Activated CD4-positive, alpha-beta memory T cell treated with anti-CD3 and anti-CD28 coated beads for 36 hours (primary cell): Measurements from ENCODE around the gene TAAR5. TPM values are rescaled to one million over a fixed set of nuclear protein-coding genes. Genes with fewer than 3 reads are reported as not detected.
"Not testable (repeated sequence)": the region's sequence is repeated elsewhere in the genome, so short reads cannot be mapped to it uniquely, and the experiment has no call there.

ENCODE experiments used
- CTCF ChIA-PET: fragments of 350-600 bp; sonication (Branson Sonifier 250); formaldehyde crosslinking; loops from one replicate; lab custom pipeline; 2021; ENCODE audit warnings: antibody characterized with exemption, inconsistent platforms; lab: Charles Lee
- POLR2A ChIA-PET: fragments of 350-600 bp; sonication (Branson Sonifier 250); formaldehyde crosslinking; loops from one replicate; lab custom pipeline; 2021; ENCODE audit warnings: antibody characterized with exemption; lab: Charles Lee
- DNase-seq: peaks from one replicate; pipeline ENCODE4 v3.0.0-alpha.2; 2020
- H3K27ac Mint-ChIP-seq: one replicate; pipeline ENCODE4 v1.8.0; 2021; ENCODE audit warnings: mixed read lengths
- H3K27me3 Mint-ChIP-seq: one replicate; pipeline ENCODE4 v1.8.0; 2021; ENCODE audit warnings: mixed read lengths
- H3K36me3 Mint-ChIP-seq: one replicate; pipeline ENCODE4 v1.8.0; 2021; ENCODE audit warnings: mixed read lengths
- H3K4me1 Mint-ChIP-seq: one replicate; pipeline ENCODE4 v1.8.0; 2021; ENCODE audit warnings: low read depth, mixed read lengths
- H3K4me3 Mint-ChIP-seq: one replicate; pipeline ENCODE4 v1.8.0; 2021; ENCODE audit warnings: mild to moderate bottlenecking, mixed read lengths
- H3K9me3 Mint-ChIP-seq: one replicate; pipeline ENCODE4 v1.8.0; 2021; ENCODE audit warnings: mixed read lengths
- intact Hi-C: fragments of 100-400 bp; cut with micrococcal nuclease; formaldehyde crosslinking; loops from one replicate; pipeline ENCODE4 v1.15.1; 2023
- total RNA-seq, 2 experiments: library from RNA; stranded (reverse); gene quantifications; one replicate each; pipeline ENCODE4 v1.2.3, GENCODE V29; 2021

TAAR5 gene
- total RNA-seq, 2 experiments from 2014 or later: not detected

- no peak for DNase-seq
- POLR2A ChIA-PET: no interaction called here
These were observed 22.0 kb downstream of the TAAR5 start for GRCh38 chr6:132567566-132567965.

DNA sequence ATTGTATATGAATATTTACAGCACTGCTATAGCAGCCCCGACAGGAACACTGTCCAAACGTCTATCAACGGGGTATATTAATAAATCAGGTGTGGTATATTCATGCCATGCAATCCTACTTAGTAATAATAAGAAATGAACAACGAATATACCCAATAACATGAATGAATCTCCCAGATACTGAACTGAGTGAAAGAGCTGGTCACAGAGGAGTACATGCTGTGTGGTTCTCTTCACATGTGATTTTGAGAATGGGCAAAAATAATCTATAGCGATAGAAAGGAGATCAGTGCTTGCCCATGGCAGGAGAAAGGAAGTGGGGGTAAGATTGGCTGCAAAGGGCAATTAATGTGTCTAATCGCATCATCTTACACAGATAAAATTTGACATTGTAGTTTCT is 23.1 kb downstream of the TAAR5 start:
- CTCF ChIA-PET: no interaction called here
- H3K9me3 Mint-ChIP-seq: no peaks in the 10 kb centered on the region
- no peaks in the 10 kb centered on the region for H3K36me3 Mint-ChIP-seq
- peaks cover 17% of the 10 kb centered on the region for H3K27me3 Mint-ChIP-seq
- H3K27ac Mint-ChIP-seq: no peak overlapping the region
- H3K4me3 Mint-ChIP-seq: no peak overlapping the region
- intact Hi-C loops: no loop called here
- no peak for DNase-seq
- no peaks in the 10 kb centered on the region for H3K4me1 Mint-ChIP-seq
- POLR2A ChIA-PET: no interaction called here

More at GRCh38 chr6:132567566-132567965, 22.0 kb downstream of the TAAR5 start:
- H3K9me3 Mint-ChIP-seq: no peaks in the 10 kb centered on the region
- no peaks in the 10 kb centered on the region for H3K4me1 Mint-ChIP-seq
- peaks cover 22% of the 10 kb centered on the region for H3K27me3 Mint-ChIP-seq
- H3K27ac Mint-ChIP-seq: no peak overlapping the region
- H3K36me3 Mint-ChIP-seq: no peaks in the 10 kb centered on the region
- intact Hi-C loops: no loop called here
- no peak overlapping the region for H3K4me3 Mint-ChIP-seq
- CTCF ChIA-PET: no interaction called here

- H3K9me3 Mint-ChIP-seq, H3K36me3 Mint-ChIP-seq, H3K27ac Mint-ChIP-seq, intact Hi-C loops, H3K4me3 Mint-ChIP-seq, DNase-seq, H3K4me1 Mint-ChIP-seq: not testable (repeated sequence)
- ChIA-PET CTCF (interaction anchor here (1.3 kb wide), 1 partner anchor 280 kb away, joined by 3 read pairs; no protein-coding TSS in a partner anchor), POLR2A (interaction anchor here (0.6 kb wide), 1 partner anchor 59 kb away, joined by 5 read pairs; no protein-coding TSS in a partner anchor)
- peaks cover 23% of the 10 kb centered on the region for H3K27me3 Mint-ChIP-seq
These were observed 29.5 kb downstream of the TAAR5 start for GRCh38 chr6:132560087-132560486.

GRCh38 chr6:132552372-132552771 is 37.2 kb downstream of the TAAR5 start, which contains the start of gene TAAR8:
TAAR8 (plus strand) TSS chr6:132552672; CDS start chr6:132552693, 21 bp downstream.
- ChIA-PET POLR2A (no interaction called here), CTCF (no interaction called here)
- Mint-ChIP-seq H3K27me3 (peaks cover 18% of the 10 kb centered on the region), H3K4me1 (no peaks in the 10 kb centered on the region), H3K4me3 (no peak within 1 kb of the TSS), H3K27ac (no peak within 1 kb of the TSS), H3K9me3 (no peaks in the 10 kb centered on the region), H3K36me3 (no peaks in the 10 kb centered on the region)
- intact Hi-C loops: no loop called here
- no peak for DNase-seq

DNA sequence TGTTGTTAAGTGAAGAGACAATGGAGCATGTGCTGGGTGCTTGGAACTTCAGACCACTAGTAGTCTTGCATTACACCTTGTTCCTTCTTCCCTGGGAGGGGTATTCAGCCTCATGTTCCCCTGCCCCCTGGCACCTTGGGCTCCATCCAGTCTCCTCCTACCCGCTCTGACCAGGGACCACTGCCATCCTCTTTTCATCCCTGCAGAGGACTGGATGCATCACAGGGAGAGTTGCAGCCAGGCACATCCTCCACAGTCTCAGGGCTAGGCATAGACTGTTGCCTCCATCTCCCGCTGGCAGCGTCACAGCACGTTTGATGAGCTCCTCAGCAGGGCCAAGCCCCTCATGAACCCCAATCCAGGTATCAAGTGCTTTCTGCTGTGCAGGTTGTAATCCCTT is 38.3 kb downstream of the TAAR5 start:
- H3K4me3 Mint-ChIP-seq: no peak overlapping the region
- H3K27me3 Mint-ChIP-seq: peaks cover 12% of the 10 kb centered on the region
- no peaks in the 10 kb centered on the region for H3K36me3 Mint-ChIP-seq
- CTCF ChIA-PET: no interaction called here
- intact Hi-C loops: no loop called here
- DNase-seq: no peak
- H3K9me3 Mint-ChIP-seq: no peaks in the 10 kb centered on the region
- POLR2A ChIA-PET: no interaction called here
- no peaks in the 10 kb centered on the region for H3K4me1 Mint-ChIP-seq
- H3K27ac Mint-ChIP-seq: no peak overlapping the region

DNA sequence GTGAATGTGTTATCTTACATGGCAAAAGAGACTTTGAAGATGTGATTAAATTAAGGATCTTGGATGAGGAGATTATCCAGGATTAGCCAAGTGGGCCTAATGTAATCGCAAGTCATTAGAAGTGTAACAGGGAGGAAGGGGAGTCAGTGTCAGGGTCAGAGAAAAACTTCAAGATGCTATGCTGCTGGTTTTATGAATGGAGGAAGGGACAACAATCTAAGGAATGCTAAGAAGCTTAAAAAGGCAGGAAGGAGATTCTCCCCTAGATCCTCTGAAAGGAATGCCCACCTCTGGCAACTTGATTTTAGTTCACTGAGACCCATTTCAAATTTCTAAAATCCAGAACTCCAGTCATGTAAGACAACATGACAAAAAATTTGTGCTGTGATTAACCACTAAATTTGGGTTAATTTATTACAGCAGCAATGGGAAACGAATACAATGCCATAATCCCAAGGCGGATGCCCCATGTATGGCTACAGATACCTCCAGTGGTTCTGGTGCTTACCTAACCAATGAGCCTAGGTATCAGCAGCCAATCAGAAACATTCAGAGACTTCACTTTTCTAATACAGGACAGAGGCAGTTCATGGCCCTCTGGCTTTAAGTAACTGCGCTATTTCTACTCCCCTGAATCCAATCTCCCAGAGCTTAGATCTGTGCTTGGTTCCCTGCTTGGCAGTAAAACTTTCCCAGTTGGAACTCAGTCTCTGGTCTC is 40.6 kb downstream of the TAAR5 start:
- peaks cover 9% of the 10 kb centered on the region for H3K27me3 Mint-ChIP-seq
- no peaks in the 10 kb centered on the region for H3K9me3 Mint-ChIP-seq
- DNase-seq: no peak
- no peaks in the 10 kb centered on the region for H3K36me3 Mint-ChIP-seq
- no peaks in the 10 kb centered on the region for H3K4me1 Mint-ChIP-seq
- intact Hi-C loops: no loop called here
- H3K27ac Mint-ChIP-seq: no peak overlapping the region
- ChIA-PET POLR2A (no interaction called here), CTCF (no interaction called here)
- H3K4me3 Mint-ChIP-seq: no peak overlapping the region

DNA sequence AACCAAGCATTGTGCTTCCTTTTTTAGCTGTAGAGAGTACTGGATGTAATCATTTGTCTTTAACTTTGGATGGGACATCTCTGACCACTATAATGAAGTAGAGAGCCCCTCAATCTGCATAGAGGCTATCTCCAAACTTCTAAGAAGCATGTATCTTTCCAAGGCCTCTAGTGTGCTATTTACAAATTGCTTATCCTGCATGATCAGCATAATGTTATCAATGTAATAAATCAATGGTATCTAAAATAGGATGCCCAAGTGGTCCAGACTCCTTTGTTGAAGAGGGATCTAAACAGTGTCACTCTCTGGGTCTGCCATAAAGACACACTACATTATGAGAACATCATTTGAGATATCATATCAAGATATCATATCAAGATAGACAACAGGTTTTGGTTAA is 44.7 kb downstream of the TAAR5 start:
- Mint-ChIP-seq H3K27me3 (peaks cover 18% of the 10 kb centered on the region), H3K4me1 (no peaks in the 10 kb centered on the region), H3K9me3 (no peaks in the 10 kb centered on the region), H3K4me3 (no peak overlapping the region), H3K27ac (no peak overlapping the region), H3K36me3 (no peaks in the 10 kb centered on the region)
- DNase-seq: no peak
- CTCF ChIA-PET: interaction anchor here (1.5 kb wide), 1 partner anchor 254 kb away, joined by 3 read pairs; the partner anchor contains the start of gene SLC18B1
- intact Hi-C loops: no loop called here
- POLR2A ChIA-PET: no interaction called here

Other genes starting within 250 kb of the TAAR5 start
- not detected for gene MOXD1, start 188.3 kb downstream of the TAAR5 start, total RNA-seq
- gene STX7, start 76.6 kb downstream of the TAAR5 start, total RNA-seq: 10 to 100 TPM; 16.2 to 19.0 TPM
- gene TAAR9, start 51.5 kb downstream of the TAAR5 start, total RNA-seq: not detected
- not detected for gene TAAR8, start 37.1 kb downstream of the TAAR5 start, total RNA-seq
- not detected for gene TAAR6, start 19.4 kb downstream of the TAAR5 start, total RNA-seq
- not detected for gene TAAR2, start 34.5 kb upstream of the TAAR5 start, total RNA-seq
- not detected for gene TAAR1, start 69.4 kb upstream of the TAAR5 start, total RNA-seq
- not detected for gene VNN1, start 124.3 kb upstream of the TAAR5 start, total RNA-seq
- gene VNN2, start 168.2 kb upstream of the TAAR5 start, total RNA-seq: 1 to 10 TPM; 4.3 to 5.0 TPM
- gene SLC18B1, start 208.9 kb upstream of the TAAR5 start, total RNA-seq: 1 to 10 TPM; 4.5 to 5.2 TPM
- 1,000 to 10,000 TPM; 1,796 to 1,823 TPM for gene RPS12, start 224.8 kb upstream of the TAAR5 start, total RNA-seq